Stromal cell of bone marrow (primary cell): ENCODE results near the gene NPEPPS.
"Not testable (repeated sequence)": the region's sequence is repeated elsewhere in the genome, so short reads cannot be mapped to it uniquely, and the experiment has no call there.

Source experiments
- DNase-seq: peaks from one replicate; pipeline ENCODE4 v3.0.0-alpha.2; 2012; ENCODE audit warnings: low read depth

Gene NPEPPS

GRCh38 chr17:47562406-47562705 is 31.4 kb downstream of the NPEPPS start:
- DNase-seq = not testable (repeated sequence)

GRCh38 chr17:47567261-47567660 is 36.4 kb downstream of the NPEPPS start:
- DNase-seq = not testable (repeated sequence)

- not testable (repeated sequence) for DNase-seq
These were observed 41.7 kb downstream of the NPEPPS start for GRCh38 chr17:47572561-47572960.

- not testable (repeated sequence) for DNase-seq
These were observed 51.5 kb downstream of the NPEPPS start for GRCh38 chr17:47582416-47582815.

- not testable (repeated sequence) for DNase-seq
These were observed 55.6 kb downstream of the NPEPPS start for GRCh38 chr17:47586378-47587055.

GRCh38 chr17:47593522-47593921 is 62.6 kb downstream of the NPEPPS start:
- not testable (repeated sequence) for DNase-seq

GRCh38 chr17:47603830-47604597 is 73.1 kb downstream of the NPEPPS start:
- no peak for DNase-seq

- DNase-seq = peak; percentile 77
These were observed 73.7 kb downstream of the NPEPPS start for GRCh38 chr17:47604598-47604927.

GRCh38 chr17:47605011-47605410 is 74.1 kb downstream of the NPEPPS start:
- no peak for DNase-seq

- no peak for DNase-seq
These were observed 76.6 kb downstream of the NPEPPS start for GRCh38 chr17:47607481-47607880.

GRCh38 chr17:47611372-47612350 is 80.8 kb downstream of the NPEPPS start:
- DNase-seq = no peak

GRCh38 chr17:47615766-47616424 is 85.0 kb downstream of the NPEPPS start:
- peak; percentile 36 for DNase-seq

- DNase-seq = peak; percentile 21
These were observed 87.5 kb downstream of the NPEPPS start for GRCh38 chr17:47618410-47618809.

- no peak for DNase-seq
These were observed 89.8 kb downstream of the NPEPPS start for GRCh38 chr17:47620503-47621245.

GRCh38 chr17:47621293-47622179 is 90.6 kb downstream of the NPEPPS start:
- peak; percentile 60 for DNase-seq

- no peak for DNase-seq
These were observed 91.3 kb downstream of the NPEPPS start for GRCh38 chr17:47622180-47622549.

- no peak for DNase-seq
These were observed 93.8 kb downstream of the NPEPPS start for GRCh38 chr17:47624727-47625068.

- DNase-seq = no peak
These were observed 97.2 kb downstream of the NPEPPS start for GRCh38 chr17:47628014-47628566.

- DNase-seq = no peak
These were observed 98.9 kb downstream of the NPEPPS start for GRCh38 chr17:47629826-47630225.

GRCh38 chr17:47630614-47631013 is 99.7 kb downstream of the NPEPPS start:
- DNase-seq = no peak
